IMR-90 (cell line): ENCODE results near the gene ITM2B. TPM values are rescaled to one million over a fixed set of nuclear protein-coding genes. Genes with fewer than 3 reads are reported as not detected.

Experiments
- ATAC-seq: fragments of 200-7000 bp; cut with Tn5 transposase; 2 replicates; pipeline ENCODE4 v1.9.1; 2020; ENCODE audit warnings: low read depth, mild to moderate bottlenecking, moderate library complexity
- BruUV-seq: library from RNA; stranded (reverse); fragments of 400-500 nt; replicated peaks from 2 replicates; lab custom pipeline; 2021; lab: Mats Ljungman, UMichigan
- CTCF ChIA-PET: fragments of 300-600 bp; formaldehyde crosslinking; extraction: SDS; loops from one replicate; lab custom pipeline; 2021; ENCODE audit warnings: antibody characterized with exemption; lab: Yijun Ruan, JAX
- POLR2A ChIA-PET: fragments of 300-600 bp; sonication (Branson Sonifier 250); formaldehyde crosslinking; loops from one replicate; lab custom pipeline; 2022; ENCODE audit warnings: antibody characterized with exemption; ENCODE audit not compliant: unreplicated experiment; lab: Charles Lee
- DNase-seq: peaks from one replicate; pipeline ENCODE4 v3.0.0; 2013
- H2AFZ ChIP-seq: replicated peaks from 2 replicates; pipeline ENCODE3; 2013; ENCODE audit warnings: low read length, mild to moderate bottlenecking; ENCODE audit not compliant: poor library complexity
- H2AK5ac ChIP-seq: 2 replicates; pipeline ENCODE4 v1.6.1; 2013; ENCODE audit warnings: low read depth, low read length, inconsistent platforms
- H2AK9ac ChIP-seq: replicated peaks from 2 replicates; pipeline ENCODE3; 2013; ENCODE audit warnings: mild to moderate bottlenecking, low read depth, low read length, moderate library complexity; ENCODE audit not compliant: poor library complexity
- H2BK120ac ChIP-seq: 2 replicates; pipeline ENCODE4 v1.6.1; 2013; ENCODE audit warnings: low read depth, low read length, inconsistent platforms
- H2BK15ac ChIP-seq: 3 replicates; pipeline ENCODE4 v1.6.1; 2013; ENCODE audit warnings: low read depth, low read length, inconsistent platforms
- H2BK20ac ChIP-seq: 2 replicates; pipeline ENCODE4 v1.6.1; 2013; ENCODE audit warnings: low read depth, mild to moderate bottlenecking, inconsistent platforms, low read length, moderate library complexity
- H2BK5ac ChIP-seq: 2 replicates; pipeline ENCODE4 v1.6.1; 2013; ENCODE audit warnings: mild to moderate bottlenecking, low read depth, low read length, inconsistent platforms; ENCODE audit not compliant: poor library complexity, severe bottlenecking
- H3K14ac ChIP-seq: replicated peaks from 2 replicates; pipeline ENCODE4 v1.6.1; 2013; ENCODE audit warnings: low read depth, low read length, inconsistent platforms
- H3K18ac ChIP-seq: 2 replicates; pipeline ENCODE4 v1.6.1; 2013; ENCODE audit warnings: low read depth, low read length, control low read depth
- H3K23ac ChIP-seq: 2 replicates; pipeline ENCODE4 v1.6.1; 2013; ENCODE audit warnings: low read depth, low read length, inconsistent platforms
- H3K27ac ChIP-seq: 2 replicates; pipeline ENCODE4 v1.5.1; 2013; ENCODE audit warnings: mild to moderate bottlenecking, control low read depth, low read length; ENCODE audit not compliant: insufficient read depth
- H3K27me3 ChIP-seq: 2 replicates; pipeline ENCODE4 v1.6.1; 2013; ENCODE audit warnings: low read length; ENCODE audit not compliant: control insufficient read depth, insufficient read depth
- H3K36me3 ChIP-seq: 2 replicates; pipeline ENCODE4 v1.6.1; 2013; ENCODE audit warnings: low read length, mixed read lengths; ENCODE audit not compliant: control insufficient read depth, insufficient read depth
- H3K4ac ChIP-seq: 2 replicates; pipeline ENCODE4 v1.6.1; 2013; ENCODE audit warnings: low read depth, low read length, inconsistent platforms
- H3K4me1 ChIP-seq: 2 replicates; pipeline ENCODE4 v1.6.1; 2013; ENCODE audit warnings: low read length, mixed read lengths; ENCODE audit not compliant: control insufficient read depth, insufficient read depth
- H3K4me2 ChIP-seq: 2 replicates; pipeline ENCODE4 v1.6.1; 2013; ENCODE audit warnings: low read depth, mild to moderate bottlenecking, control low read depth, low read length, moderate library complexity
- H3K4me3 ChIP-seq: 2 replicates; pipeline ENCODE4 v1.5.1; 2013; ENCODE audit warnings: low read depth, mild to moderate bottlenecking, control low read depth, low read length, moderate library complexity; ENCODE audit not compliant: insufficient read depth
- H3K56ac ChIP-seq: 2 replicates; pipeline ENCODE4 v1.6.1; 2013; ENCODE audit warnings: low read length, inconsistent platforms; ENCODE audit not compliant: insufficient read depth; ENCODE audit errors: extremely low read depth
- H3K79me1 ChIP-seq, 2 experiments: 2 replicates each; pipeline ENCODE4 v1.6.1; 2013; ENCODE audit warnings: low read length in 2 of 2, inconsistent platforms in 1 of 2, low read depth in 1 of 2
- H3K9ac ChIP-seq: 2 replicates; pipeline ENCODE4 v1.6.1; 2013; ENCODE audit warnings: low read depth, low read length, control low read depth
- H3K9me1 ChIP-seq: 2 replicates; pipeline ENCODE4 v1.6.1; 2013; ENCODE audit warnings: low read length, inconsistent platforms; ENCODE audit not compliant: insufficient read depth
- H3K9me3 ChIP-seq: 2 replicates; pipeline ENCODE4 v1.6.1; 2013; ENCODE audit warnings: low read length; ENCODE audit not compliant: control insufficient read depth, insufficient read depth
- H4K20me1 ChIP-seq: 2 replicates; pipeline ENCODE4 v1.6.1; 2013; ENCODE audit warnings: low read length, inconsistent platforms; ENCODE audit not compliant: insufficient read depth
- H4K5ac ChIP-seq: 2 replicates; pipeline ENCODE4 v1.6.1; 2013; ENCODE audit warnings: mild to moderate bottlenecking, low read depth, low read length, control low read depth
- H4K8ac ChIP-seq, 2 experiments: 2 replicates each; pipeline ENCODE4 v1.6.1; 2013; ENCODE audit warnings: low read depth in 2 of 2, low read length in 2 of 2, control low read depth in 1 of 2, inconsistent platforms in 1 of 2
- H4K91ac ChIP-seq: 2 replicates; pipeline ENCODE4 v1.6.1; 2013; ENCODE audit warnings: low read depth, low read length, inconsistent platforms; ENCODE audit not compliant: insufficient read depth
- BHLHE40 ChIP-seq: fragments of 150-350 bp; IDR thresholded peaks from 2 replicates; pipeline ENCODE4 v1.6.1; 2016; ENCODE audit warnings: mild to moderate bottlenecking, low read depth, low read length
- CEBPB ChIP-seq: IDR thresholded peaks from 2 replicates; pipeline ENCODE4 v1.6.1; 2012; ENCODE audit warnings: low read depth, low read length, improper control_type of control experiment
- CHD1 ChIP-seq: IDR thresholded peaks from 2 replicates; pipeline ENCODE4 v1.6.1; 2012; ENCODE audit warnings: low read depth, low read length, improper control_type of control experiment
- MAZ ChIP-seq: IDR thresholded peaks from 2 replicates; pipeline ENCODE4 v1.6.1; 2012; ENCODE audit warnings: low read depth, mild to moderate bottlenecking, low read length, improper control_type of control experiment, moderate library complexity, borderline replicate concordance
- MXI1 ChIP-seq: IDR thresholded peaks from 2 replicates; pipeline ENCODE4 v1.6.1; 2012; ENCODE audit warnings: low read depth, mild to moderate bottlenecking, low read length, moderate library complexity, borderline replicate concordance
- POLR2A ChIP-seq: IDR thresholded peaks from 2 replicates; pipeline ENCODE4 v1.6.1; 2012; ENCODE audit warnings: mild to moderate bottlenecking, low read depth, low read length
- RAD21 ChIP-seq: IDR thresholded peaks from 2 replicates; pipeline ENCODE4 v1.6.1; 2012; ENCODE audit warnings: low read length, improper control_type of control experiment
- RCOR1 ChIP-seq: IDR thresholded peaks from 2 replicates; pipeline ENCODE4 v1.6.1; 2012; ENCODE audit warnings: mild to moderate bottlenecking, low read length, improper control_type of control experiment; ENCODE audit not compliant: insufficient replicate concordance
- RFX5 ChIP-seq: IDR thresholded peaks from 2 replicates; pipeline ENCODE4 v1.8.0; 2012; ENCODE audit warnings: low read depth, mild to moderate bottlenecking, low read length, moderate library complexity
- SMC3 ChIP-seq: fragments of 150-350 bp; IDR thresholded peaks from 2 replicates; pipeline ENCODE4 v1.6.1; 2016; ENCODE audit warnings: low read depth, mild to moderate bottlenecking, antibody characterized with exemption, low read length, moderate library complexity
- WGBS, 2 experiments: methylation state at CpG; one replicate each; pipeline versions ENCODE4 v1.1.5 to v1.1.7; 2013; ENCODE audit warnings: missing lambda C conversion rate in 2 of 2; ENCODE audit not compliant: insufficient read length in 1 of 2; ENCODE audit errors: extremely low coverage in 2 of 2; 5-methylcytosine and 5-hydroxymethylcytosine counted together
- dilution Hi-C: fragments of 300-500 bp; cut with HindIII; formaldehyde crosslinking; loops from one replicate; pipeline ENCODE4 v1.14.3; 2018; ENCODE audit warnings: low sequenced_read_pairs; ENCODE audit not compliant: unreplicated experiment
- in situ Hi-C: fragments of 300-500 bp; cut with MboI; formaldehyde crosslinking; loops from 3 replicates; pipeline ENCODE4 v1.14.3; 2019; ENCODE audit warnings: low sequenced_read_pairs, inconsistent platforms, mixed read lengths
- intact Hi-C: fragments of 100-400 bp; cut with micrococcal nuclease; formaldehyde crosslinking; loops from 2 replicates; pipeline ENCODE4 v1.10.0; 2022
- polyA plus RNA-seq, 3 experiments: library from polyadenylated mRNA; depleted of rRNA; stranded (reverse); fragments of >200 nt; gene quantifications; 2 replicates each; pipeline ENCODE4 v1.2.3, GENCODE V29; 2012; ENCODE audit warnings: low replicate concordance in 1 of 3
- total RNA-seq: library from RNA; depleted of rRNA; stranded (reverse); fragments of >200 nt; gene quantifications from 2 replicates; pipeline ENCODE4 v1.2.3, GENCODE V29; 2012

ITM2B gene
- total and polyA plus RNA-seq, 2 of the 4 experiments (the other 2 are of a cell fraction) = 51.1 to 158 TPM

DNA sequence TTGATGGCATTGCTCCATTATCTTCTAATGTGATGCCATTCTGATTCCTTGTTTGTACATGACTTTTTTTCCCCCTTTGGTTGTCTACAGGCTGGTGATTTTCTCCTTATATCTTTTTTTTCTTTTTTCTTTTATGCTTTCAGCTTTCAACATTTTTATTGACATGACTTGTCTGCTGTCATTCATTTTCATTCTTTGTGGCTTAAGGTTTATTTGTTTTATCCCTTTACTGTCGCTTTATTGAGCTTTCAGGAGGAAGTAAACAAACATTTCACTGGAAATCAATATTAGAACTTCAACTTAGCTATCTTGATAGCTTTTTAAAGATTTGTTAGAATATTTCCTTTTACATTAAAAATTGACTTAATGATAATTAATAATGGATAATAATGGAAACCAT lies 9.7 kb downstream of the ITM2B start:
- no peak overlapping the region for H3K14ac ChIP-seq
- DNase-seq = no peak
- H3K9ac ChIP-seq = no peak overlapping the region
- peaks cover 2% of the 10 kb centered on the region; the same call in 1 of the 2 replicates for H3K36me3 ChIP-seq
- no peak overlapping the region for H3K4me3 ChIP-seq
- no peaks in the 10 kb centered on the region for H3K4me1 ChIP-seq
- POLR2A ChIA-PET = no interaction called here
- H2AK9ac ChIP-seq = no peak overlapping the region
- no peak overlapping the region for H3K56ac ChIP-seq
- H4K8ac ChIP-seq = no peak overlapping the region
- no peak overlapping the region for H3K27ac ChIP-seq
- H2BK120ac ChIP-seq = no peak overlapping the region
- TF ChIP-seq RCOR1 = no peak
- no peak for TF ChIP-seq RAD21
- TF ChIP-seq SMC3 = no peak
- TF ChIP-seq CHD1 = no peak
- TF ChIP-seq RFX5 = no peak
- TF ChIP-seq POLR2A = no peak
- no peak for TF ChIP-seq MXI1
- no peak for TF ChIP-seq MAZ
- TF ChIP-seq CEBPB = no peak
- no peak for TF ChIP-seq BHLHE40
- H3K9me1 ChIP-seq = no peaks in the 10 kb centered on the region
- WGBS, 2 experiments = no CpG with 5 or more reads among the region's 1 CpG
- no peak overlapping the region for H2BK5ac ChIP-seq
- H4K5ac ChIP-seq = no peak overlapping the region
- H3K23ac ChIP-seq = no peak overlapping the region
- dilution Hi-C loops (no loop called here), in situ Hi-C loops (no loop called here), intact Hi-C loops (no loop called here)
- H2BK15ac ChIP-seq = no peak overlapping the region
- H3K18ac ChIP-seq = no peak overlapping the region
- no peak overlapping the region for H2BK20ac ChIP-seq
- no peak overlapping the region for H4K91ac ChIP-seq
- H2AK5ac ChIP-seq = no peak overlapping the region
- ATAC-seq = no peak
- CTCF ChIA-PET = interaction anchor here (0.6 kb wide), 1 partner anchor 337 kb away, joined by 4 read pairs; no protein-coding TSS in a partner anchor
- H4K20me1 ChIP-seq = peaks cover 3% of the 10 kb centered on the region; the same call in 1 of the 2 replicates
- peaks cover 8 to 23% of the 10 kb centered on the region in 2 experiments for H3K79me1 ChIP-seq
- H3K9me3 ChIP-seq = peaks cover 3% of the 10 kb centered on the region; the same call in 1 of the 2 replicates
- H3K27me3 ChIP-seq = no peaks in the 10 kb centered on the region
- no peak overlapping the region for H2AFZ ChIP-seq
- no peak overlapping the region for H3K4ac ChIP-seq
- BruUV-seq = no TSS peak
- H3K4me2 ChIP-seq = no peak overlapping the region
